ENCODE measurements around the gene ARPIN. TPM values are rescaled to one million over a fixed set of nuclear protein-coding genes. Genes with fewer than 3 reads are reported as not detected.
"Not testable (repeated sequence)": the region's sequence is repeated elsewhere in the genome, so short reads cannot be mapped to it uniquely, and the experiment has no call there.

The ARPIN gene
- total RNA-seq, 1 donor from 2014 or later: 13.3 TPM

DNA sequence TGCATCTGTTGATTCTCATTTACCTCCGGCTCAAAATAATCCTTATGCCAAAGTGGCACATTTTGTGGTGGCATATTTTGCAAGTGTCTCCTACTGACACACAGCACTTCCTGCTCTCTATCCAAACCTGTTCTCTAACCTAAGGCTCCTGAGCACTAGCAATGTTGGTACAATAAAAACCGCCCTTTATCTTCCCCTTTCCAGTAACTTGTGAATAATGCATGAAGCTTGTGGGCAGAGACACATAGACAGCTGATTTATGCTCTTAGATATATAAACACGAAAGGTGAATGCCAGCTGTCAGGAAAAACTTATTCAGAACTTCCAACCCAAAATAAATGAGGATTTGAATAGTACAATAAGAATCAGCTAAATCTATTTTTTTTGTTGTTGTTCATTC is 34.6 kb upstream of the ARPIN start:
- Mint-ChIP-seq H3K36me3 (ENCODE audit: low read depth, unreplicated experiment) (no peaks in the 10 kb centered on the region), H3K9me3 (ENCODE audit: unreplicated experiment) (no peaks in the 10 kb centered on the region), H3K4me1 (ENCODE audit: unreplicated experiment) (no peaks in the 10 kb centered on the region)

DNA sequence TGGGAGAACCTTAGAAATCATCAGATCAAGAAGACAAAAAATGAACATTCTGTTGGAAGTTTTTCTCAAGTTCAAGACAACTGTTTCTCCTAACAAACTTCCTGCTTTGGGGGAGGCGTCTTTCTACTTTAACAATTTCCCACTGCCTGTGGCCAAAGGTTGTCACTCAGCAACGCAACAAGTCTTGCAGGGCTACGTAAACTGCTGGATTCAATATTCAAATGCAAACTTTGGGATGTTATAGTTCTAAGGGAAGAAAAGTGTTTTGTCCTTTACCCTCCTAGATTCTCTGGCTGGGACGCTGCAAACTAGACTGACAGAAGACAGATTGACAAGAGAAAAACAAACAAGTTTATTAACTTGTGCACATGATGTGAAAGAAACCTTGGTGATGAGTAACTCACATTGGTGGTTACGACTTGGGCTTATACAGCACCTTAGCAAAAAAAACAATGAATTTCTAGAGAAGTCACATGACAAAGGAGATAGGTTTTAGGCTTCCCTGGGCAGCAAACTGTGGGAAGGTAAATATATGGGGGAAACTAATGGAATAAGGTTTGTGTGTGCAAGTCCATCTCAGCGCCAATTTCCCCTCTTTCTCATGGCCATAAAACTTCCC is 34.0 kb upstream of the ARPIN start:
- DNase-seq (ENCODE audit: low spot score): no peak
- H3K9me3 Mint-ChIP-seq (ENCODE audit: unreplicated experiment): no peaks in the 10 kb centered on the region
- no peaks in the 10 kb centered on the region for H3K4me1 Mint-ChIP-seq (ENCODE audit: unreplicated experiment)
- no peak overlapping the region for H3K27ac Mint-ChIP-seq (ENCODE audit: unreplicated experiment)
- no peak overlapping the region for H3K4me3 Mint-ChIP-seq (ENCODE audit: unreplicated experiment)
- TF ChIP-seq, protein P1, sequence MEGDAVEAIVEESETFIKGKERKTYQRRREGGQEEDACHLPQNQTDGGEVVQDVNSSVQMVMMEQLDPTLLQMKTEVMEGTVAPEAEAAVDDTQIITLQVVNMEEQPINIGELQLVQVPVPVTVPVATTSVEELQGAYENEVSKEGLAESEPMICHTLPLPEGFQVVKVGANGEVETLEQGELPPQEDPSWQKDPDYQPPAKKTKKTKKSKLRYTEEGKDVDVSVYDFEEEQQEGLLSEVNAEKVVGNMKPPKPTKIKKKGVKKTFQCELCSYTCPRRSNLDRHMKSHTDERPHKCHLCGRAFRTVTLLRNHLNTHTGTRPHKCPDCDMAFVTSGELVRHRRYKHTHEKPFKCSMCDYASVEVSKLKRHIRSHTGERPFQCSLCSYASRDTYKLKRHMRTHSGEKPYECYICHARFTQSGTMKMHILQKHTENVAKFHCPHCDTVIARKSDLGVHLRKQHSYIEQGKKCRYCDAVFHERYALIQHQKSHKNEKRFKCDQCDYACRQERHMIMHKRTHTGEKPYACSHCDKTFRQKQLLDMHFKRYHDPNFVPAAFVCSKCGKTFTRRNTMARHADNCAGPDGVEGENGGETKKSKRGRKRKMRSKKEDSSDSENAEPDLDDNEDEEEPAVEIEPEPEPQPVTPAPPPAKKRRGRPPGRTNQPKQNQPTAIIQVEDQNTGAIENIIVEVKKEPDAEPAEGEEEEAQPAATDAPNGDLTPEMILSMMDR (IDR thresholded peaks at IDR 0.05; ENCODE audit: unreplicated experiment): no peak
- H3K36me3 Mint-ChIP-seq (ENCODE audit: low read depth, unreplicated experiment): no peaks in the 10 kb centered on the region
- H3K27me3 Mint-ChIP-seq (ENCODE audit: unreplicated experiment): peaks cover 2% of the 10 kb centered on the region

More for the DNA sequence above, 34.6 kb upstream of the ARPIN start:
- peaks cover 2% of the 10 kb centered on the region for H3K27me3 Mint-ChIP-seq (ENCODE audit: unreplicated experiment)
- no peak overlapping the region for H3K4me3 Mint-ChIP-seq (ENCODE audit: unreplicated experiment)
- DNase-seq (ENCODE audit: low spot score): no peak
- TF ChIP-seq, protein P1 (IDR thresholded peaks at IDR 0.05; ENCODE audit: unreplicated experiment): no peak
- no peak overlapping the region for H3K27ac Mint-ChIP-seq (ENCODE audit: unreplicated experiment)

DNA sequence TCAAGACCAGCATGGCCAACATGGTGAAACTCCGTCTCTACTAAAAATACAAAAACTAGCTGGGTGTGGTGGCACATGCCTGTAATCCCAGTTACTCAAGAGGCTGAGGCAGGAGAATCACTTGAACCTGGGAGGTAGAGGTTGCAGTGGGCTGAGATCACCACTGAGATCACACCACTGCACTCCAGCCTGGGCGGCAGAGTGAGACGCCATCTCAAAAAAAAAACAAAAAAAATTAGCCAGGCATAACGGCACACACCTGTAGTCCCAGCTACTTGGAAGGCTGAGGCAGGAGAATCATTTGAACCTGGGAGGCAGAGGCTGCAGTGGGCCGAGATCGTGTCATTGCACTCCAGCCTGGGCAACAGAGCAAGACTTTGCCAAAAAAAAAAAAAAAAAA is 31.0 kb upstream of the ARPIN start:
- not testable (repeated sequence) for H3K36me3 Mint-ChIP-seq (ENCODE audit: low read depth, unreplicated experiment); DNase-seq (ENCODE audit: low spot score); H3K4me3 Mint-ChIP-seq (ENCODE audit: unreplicated experiment); H3K9me3 Mint-ChIP-seq (ENCODE audit: unreplicated experiment); H3K4me1 Mint-ChIP-seq (ENCODE audit: unreplicated experiment); H3K27me3 Mint-ChIP-seq (ENCODE audit: unreplicated experiment); H3K27ac Mint-ChIP-seq (ENCODE audit: unreplicated experiment)

DNA sequence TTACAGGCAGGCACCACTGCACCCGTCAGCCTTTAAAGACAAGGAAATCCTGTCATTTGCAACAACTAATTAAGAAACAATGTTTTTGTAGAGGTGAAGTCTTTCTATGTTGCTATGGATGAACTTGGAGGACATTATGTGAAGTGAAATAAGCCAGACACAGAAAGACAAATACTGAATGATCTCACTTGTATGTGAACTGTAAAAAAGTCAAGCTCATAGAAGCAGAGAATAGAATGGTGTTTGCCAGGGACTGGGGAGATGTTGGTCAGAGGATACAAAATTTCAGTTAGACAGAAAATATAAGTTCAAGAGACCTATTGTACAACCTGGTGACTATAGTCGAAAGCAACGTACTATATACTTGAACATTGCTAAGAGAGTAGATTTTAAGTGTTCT is 27.2 kb upstream of the ARPIN start:
- Mint-ChIP-seq H3K27ac (ENCODE audit: unreplicated experiment) (no peak overlapping the region), H3K4me3 (ENCODE audit: unreplicated experiment) (no peak overlapping the region), H3K36me3 (ENCODE audit: low read depth, unreplicated experiment) (no peaks in the 10 kb centered on the region), H3K4me1 (ENCODE audit: unreplicated experiment) (peaks cover 4% of the 10 kb centered on the region), H3K9me3 (ENCODE audit: unreplicated experiment) (no peaks in the 10 kb centered on the region), H3K27me3 (ENCODE audit: unreplicated experiment) (peaks cover 3% of the 10 kb centered on the region)
- DNase-seq (ENCODE audit: low spot score): no peak
- TF ChIP-seq, protein P1 (IDR thresholded peaks at IDR 0.05; ENCODE audit: unreplicated experiment): no peak

DNA sequence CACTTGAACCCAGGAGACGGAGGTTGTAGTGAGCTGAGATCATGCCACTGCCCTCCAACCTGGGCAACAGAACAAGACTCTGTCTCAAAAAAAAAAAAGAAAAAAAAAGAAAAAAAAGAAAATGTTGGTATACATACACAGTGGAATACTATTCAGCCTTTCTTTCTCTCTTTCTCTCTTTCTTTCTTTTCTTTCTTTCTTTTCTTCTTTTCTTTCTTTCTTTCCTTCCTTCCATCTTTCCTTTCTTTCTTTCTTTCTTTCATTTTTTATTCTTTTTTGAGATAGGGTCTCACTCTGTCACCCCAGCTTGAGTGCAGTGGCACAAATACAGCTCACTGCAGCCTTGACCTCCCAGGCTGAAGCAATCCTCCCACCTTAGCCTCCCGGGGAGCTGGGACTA is 26.6 kb upstream of the ARPIN start:
- not testable (repeated sequence) for H3K4me1 Mint-ChIP-seq (ENCODE audit: unreplicated experiment)

DNA sequence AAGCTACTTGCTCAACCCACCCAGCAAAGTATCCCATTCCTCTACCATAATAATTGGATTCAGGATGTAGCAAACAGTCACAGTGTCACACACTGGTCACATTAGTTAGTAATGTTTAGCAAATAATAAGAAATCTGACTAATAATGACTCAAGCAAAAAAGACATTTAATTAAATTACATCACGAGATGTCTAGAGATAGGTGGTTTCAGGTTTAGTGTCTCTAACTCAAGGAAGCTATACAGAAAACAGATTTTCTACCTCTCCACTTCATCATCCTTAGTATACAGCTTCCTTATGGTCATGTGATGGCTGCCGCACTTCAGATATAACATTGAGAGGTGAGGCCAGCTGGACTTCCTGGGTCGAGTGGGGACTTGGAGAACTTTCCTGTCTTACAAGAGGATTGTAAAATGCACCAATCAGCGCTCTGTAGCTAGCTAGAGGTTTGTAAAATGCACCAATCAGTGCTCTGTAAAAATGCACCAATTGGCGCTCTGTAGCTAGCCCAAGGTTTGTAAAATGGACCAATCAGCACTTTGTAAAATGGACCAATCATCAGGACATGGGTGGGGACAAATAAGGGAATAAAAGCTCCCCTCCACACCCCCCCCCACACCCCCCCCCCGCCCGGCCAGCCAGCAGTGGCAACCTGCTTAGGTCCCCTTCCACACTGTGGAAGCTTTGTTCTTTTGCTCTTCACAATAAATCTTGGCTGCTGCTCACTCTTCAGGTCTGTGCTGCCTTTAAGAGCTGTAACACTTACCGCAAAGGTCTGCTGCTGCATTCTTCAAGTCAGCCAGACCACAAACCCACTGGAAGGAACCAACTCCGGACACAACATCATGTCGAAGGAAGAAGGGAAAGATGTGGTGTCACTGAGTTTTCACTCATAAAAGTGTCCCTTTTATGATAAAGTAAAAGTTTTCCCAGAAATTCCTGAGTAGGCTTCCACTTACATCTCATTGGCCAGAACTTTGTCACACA is 24.9 kb upstream of the ARPIN start:
- TF ChIP-seq, protein P1 (IDR thresholded peaks at IDR 0.05; ENCODE audit: unreplicated experiment): no peak
- no peak overlapping the region for H3K27ac Mint-ChIP-seq (ENCODE audit: unreplicated experiment)
- no peak for DNase-seq (ENCODE audit: low spot score)
- no peaks in the 10 kb centered on the region for H3K36me3 Mint-ChIP-seq (ENCODE audit: low read depth, unreplicated experiment)
- no peaks in the 10 kb centered on the region for H3K9me3 Mint-ChIP-seq (ENCODE audit: unreplicated experiment)
- H3K27me3 Mint-ChIP-seq (ENCODE audit: unreplicated experiment): peaks cover 1% of the 10 kb centered on the region
- no peak overlapping the region for H3K4me3 Mint-ChIP-seq (ENCODE audit: unreplicated experiment)
- H3K4me1 Mint-ChIP-seq (ENCODE audit: unreplicated experiment): peaks cover 4% of the 10 kb centered on the region

More for the DNA sequence above, 26.6 kb upstream of the ARPIN start:
- not testable (repeated sequence) for H3K27ac Mint-ChIP-seq (ENCODE audit: unreplicated experiment); H3K9me3 Mint-ChIP-seq (ENCODE audit: unreplicated experiment); DNase-seq (ENCODE audit: low spot score); H3K36me3 Mint-ChIP-seq (ENCODE audit: low read depth, unreplicated experiment); H3K4me3 Mint-ChIP-seq (ENCODE audit: unreplicated experiment); H3K27me3 Mint-ChIP-seq (ENCODE audit: unreplicated experiment)

Data from endothelial cell (in vitro differentiated cells).